Stimulated activated CD4-positive, alpha-beta T cell treated with anti-CD3 and anti-CD28 coated beads, Interleukin-12 subunit alpha, Interleukin-12 subunit beta, amount 100 ng/mL, for 4 hours (primary cell): ENCODE measurements around the gene RFTN2.
"Not testable (repeated sequence)": the region's sequence is repeated elsewhere in the genome, so short reads cannot be mapped to it uniquely, and the experiment has no call there.

Experiments used
- DNase-seq: peaks from one replicate; pipeline ENCODE4 v3.0.0-alpha.2; 2020

Gene RFTN2

GRCh38 chr2:197674060-197674459 is 1.3 kb downstream of the RFTN2 start:
- no peak for DNase-seq

GRCh38 chr2:197673606-197674005 is 1.8 kb downstream of the RFTN2 start:
- no peak for DNase-seq

GRCh38 chr2:197673106-197673505 is 2.3 kb downstream of the RFTN2 start:
- DNase-seq, result no peak

GRCh38 chr2:197672371-197672893 is 3.0 kb downstream of the RFTN2 start:
- DNase-seq, result no peak

GRCh38 chr2:197669077-197669476 is 6.3 kb downstream of the RFTN2 start:
- DNase-seq, result no peak

- DNase-seq, result no peak
These were observed 7.1 kb downstream of the RFTN2 start for GRCh38 chr2:197668296-197668695.

- DNase-seq, result no peak
These were observed 9.1 kb downstream of the RFTN2 start for GRCh38 chr2:197666277-197666676.

GRCh38 chr2:197661626-197662025 is 13.8 kb downstream of the RFTN2 start:
- no peak for DNase-seq

GRCh38 chr2:197657562-197657961 is 17.8 kb downstream of the RFTN2 start:
- no peak for DNase-seq

- DNase-seq, result no peak
These were observed 27.3 kb downstream of the RFTN2 start for GRCh38 chr2:197647961-197648690.

GRCh38 chr2:197641666-197642065 is 33.7 kb downstream of the RFTN2 start:
- DNase-seq, result no peak

GRCh38 chr2:197640571-197641122 is 34.7 kb downstream of the RFTN2 start:
- DNase-seq, result not testable (repeated sequence)

GRCh38 chr2:197633109-197633657 is 42.2 kb downstream of the RFTN2 start:
- DNase-seq, result no peak

- DNase-seq, result no peak
These were observed 47.3 kb downstream of the RFTN2 start for GRCh38 chr2:197628043-197628500.

GRCh38 chr2:197626965-197627625 is 48.3 kb downstream of the RFTN2 start:
- no peak for DNase-seq

GRCh38 chr2:197620133-197620532 is 55.3 kb downstream of the RFTN2 start:
- DNase-seq, result no peak

GRCh38 chr2:197615016-197615652 is 60.3 kb downstream of the RFTN2 start:
- no peak for DNase-seq

- DNase-seq, result no peak
These were observed 60.9 kb downstream of the RFTN2 start for GRCh38 chr2:197614532-197614931.

GRCh38 chr2:197613509-197613987 is 61.8 kb downstream of the RFTN2 start:
- DNase-seq, result no peak

- no peak for DNase-seq
These were observed 69.2 kb downstream of the RFTN2 start for GRCh38 chr2:197606180-197606579.

GRCh38 chr2:197604117-197604860 is 71.1 kb downstream of the RFTN2 start:
- DNase-seq, result no peak

- DNase-seq, result no peak
These were observed 73.7 kb downstream of the RFTN2 start for GRCh38 chr2:197601726-197602125.
